Inflammatory macrophage treated with lipopolysaccharide for 4 hours (primary cell): ENCODE results near the gene DNAJC3.
A peak's percentile ranks its signal among the peaks of the same experiment; 100 is the strongest.
"Not testable (repeated sequence)": the region's sequence is repeated elsewhere in the genome, so short reads cannot be mapped to it uniquely, and the experiment has no call there.

ENCODE experiments used
- DNase-seq: peaks from one replicate; pipeline ENCODE4 v3.0.0-alpha.2; 2020

DNAJC3 gene

DNA sequence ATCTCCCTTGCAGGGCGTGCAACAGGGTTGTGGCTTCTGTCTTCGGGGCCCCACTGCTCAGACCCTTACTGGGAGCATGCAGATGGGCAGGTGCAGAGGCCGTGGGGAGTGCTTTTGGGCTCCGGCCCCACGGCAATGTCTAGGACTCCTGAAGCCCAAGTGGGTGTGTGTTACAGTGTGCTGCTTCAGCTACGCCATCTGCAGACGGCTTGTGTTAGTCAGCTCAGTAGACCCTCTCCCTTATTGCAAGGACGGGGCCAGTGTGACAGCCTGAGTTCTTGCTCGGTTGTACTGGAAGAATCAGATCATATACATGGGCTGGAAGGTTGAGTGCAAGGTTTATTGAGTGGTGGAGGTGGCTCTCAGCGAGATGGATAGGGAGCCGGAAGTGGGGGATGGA lies 39.3 kb downstream of the DNAJC3 start:
- no peak for DNase-seq

DNA sequence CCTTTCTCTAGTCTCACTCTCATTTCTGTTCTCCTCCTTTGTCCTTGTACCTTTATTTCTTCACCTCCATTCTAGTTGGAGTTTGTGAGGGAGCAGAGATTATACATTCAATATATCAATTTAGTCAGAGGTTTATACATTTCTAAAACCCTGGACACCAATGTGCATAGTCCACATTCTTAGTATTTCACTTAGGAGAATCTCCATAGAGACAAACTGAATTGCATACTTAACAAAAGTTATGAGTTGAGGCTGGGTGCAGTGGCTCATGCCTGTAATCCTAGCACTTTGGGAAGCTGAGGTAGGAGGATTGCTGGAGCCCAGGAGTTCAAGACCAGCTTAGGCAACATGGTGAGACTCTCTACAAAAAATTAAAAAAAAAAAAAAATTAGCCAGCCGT lies 45.3 kb downstream of the DNAJC3 start:
- DNase-seq, result no peak

DNA sequence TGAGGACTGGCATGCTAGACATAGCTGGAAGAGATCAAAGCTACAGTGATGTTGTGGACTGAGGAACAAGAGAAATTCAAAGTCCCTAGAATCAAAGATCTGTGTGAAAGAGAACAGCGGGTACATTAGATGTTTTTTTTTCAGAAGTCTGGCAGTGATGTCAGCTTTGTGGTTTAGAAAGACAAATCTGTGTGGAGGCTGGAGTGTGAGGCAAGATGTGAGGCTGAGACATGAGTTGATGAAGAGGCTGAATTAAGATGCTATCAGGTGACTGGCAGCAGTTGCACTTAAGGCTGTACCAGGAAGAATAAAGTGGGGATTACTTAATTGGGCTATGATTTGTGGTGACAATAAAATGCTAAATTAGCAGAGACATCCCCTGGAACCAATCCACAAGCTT lies 46.5 kb downstream of the DNAJC3 start:
- peak; percentile 73 for DNase-seq

DNA sequence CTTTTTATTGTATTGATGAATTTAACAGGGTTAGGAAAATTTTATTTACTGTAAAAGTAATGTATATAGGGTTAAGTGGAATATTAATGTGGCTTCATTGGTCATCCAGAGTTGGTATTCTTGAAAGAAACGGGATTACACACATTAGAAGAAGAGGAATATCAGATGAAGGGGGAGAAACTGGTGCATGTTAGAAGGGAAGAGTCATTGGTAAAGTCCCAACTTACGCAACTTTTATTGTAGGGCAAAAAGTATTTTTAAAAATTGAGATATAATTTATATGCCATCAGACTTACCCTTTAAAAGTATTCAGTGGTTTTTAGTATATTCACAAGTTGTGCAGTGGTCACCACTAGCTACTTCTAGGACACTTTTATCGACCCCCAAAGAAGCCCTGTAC lies 47.3 kb downstream of the DNAJC3 start:
- DNase-seq, result peak; percentile 67

DNA sequence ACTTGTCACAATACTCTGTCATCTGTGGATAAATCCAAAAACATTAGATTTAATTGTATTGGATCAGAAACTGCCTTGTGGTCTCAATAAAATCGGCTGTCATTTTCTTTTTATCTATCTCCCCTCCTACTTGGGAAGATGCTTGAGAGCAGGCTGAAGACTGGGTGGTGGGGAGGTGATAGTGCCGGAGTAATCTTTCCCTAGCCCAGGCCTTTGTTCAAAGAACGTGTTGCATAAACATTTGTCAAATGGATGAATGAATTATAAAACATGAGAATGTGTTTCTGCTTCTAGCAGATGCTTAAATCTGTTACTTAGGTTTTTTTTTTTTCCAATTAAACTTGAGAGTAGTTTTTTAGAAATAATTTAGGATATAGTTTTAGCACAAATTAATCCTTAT lies 49.9 kb downstream of the DNAJC3 start:
- DNase-seq, result no peak

DNA sequence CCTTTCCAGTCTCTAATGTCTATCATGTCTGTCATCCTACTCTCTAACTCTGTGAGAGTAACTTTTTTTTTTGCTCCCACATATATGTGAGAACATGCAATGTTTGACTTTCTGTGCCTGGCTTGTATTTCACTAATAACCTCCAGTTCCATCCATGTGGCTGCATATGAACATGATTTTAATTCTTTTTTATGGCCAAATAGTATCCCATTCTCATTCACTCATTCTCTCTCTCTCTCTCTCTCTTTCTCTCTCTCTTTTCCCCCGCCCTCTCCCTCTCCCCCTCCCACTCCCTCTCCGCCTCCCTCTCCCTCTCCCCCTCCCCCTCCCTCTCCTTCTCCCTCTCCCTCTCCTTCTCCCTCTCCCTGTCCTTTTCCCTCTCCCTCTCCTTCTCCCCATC lies 52.0 kb downstream of the DNAJC3 start:
- DNase-seq, result no peak

DNA sequence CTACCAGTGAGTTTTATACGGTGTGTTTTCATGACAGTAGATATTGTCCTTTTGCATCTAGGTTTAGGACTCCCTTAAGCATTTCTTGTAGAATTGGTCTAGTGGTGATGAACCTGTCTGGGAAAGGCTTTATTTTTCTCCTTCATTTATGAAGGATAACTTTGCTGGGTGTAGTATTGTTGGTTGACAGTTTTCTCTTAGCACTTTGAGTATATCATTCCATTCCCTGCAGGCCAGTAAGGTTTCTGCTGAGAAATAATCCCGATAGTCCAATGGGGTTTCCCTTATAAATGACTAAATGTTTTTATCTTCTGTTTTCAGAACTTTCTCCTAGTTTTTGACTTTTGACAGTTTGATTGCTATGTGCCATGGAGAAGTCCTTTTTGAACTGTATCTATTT lies 57.2 kb downstream of the DNAJC3 start:
- DNase-seq, result no peak

DNA sequence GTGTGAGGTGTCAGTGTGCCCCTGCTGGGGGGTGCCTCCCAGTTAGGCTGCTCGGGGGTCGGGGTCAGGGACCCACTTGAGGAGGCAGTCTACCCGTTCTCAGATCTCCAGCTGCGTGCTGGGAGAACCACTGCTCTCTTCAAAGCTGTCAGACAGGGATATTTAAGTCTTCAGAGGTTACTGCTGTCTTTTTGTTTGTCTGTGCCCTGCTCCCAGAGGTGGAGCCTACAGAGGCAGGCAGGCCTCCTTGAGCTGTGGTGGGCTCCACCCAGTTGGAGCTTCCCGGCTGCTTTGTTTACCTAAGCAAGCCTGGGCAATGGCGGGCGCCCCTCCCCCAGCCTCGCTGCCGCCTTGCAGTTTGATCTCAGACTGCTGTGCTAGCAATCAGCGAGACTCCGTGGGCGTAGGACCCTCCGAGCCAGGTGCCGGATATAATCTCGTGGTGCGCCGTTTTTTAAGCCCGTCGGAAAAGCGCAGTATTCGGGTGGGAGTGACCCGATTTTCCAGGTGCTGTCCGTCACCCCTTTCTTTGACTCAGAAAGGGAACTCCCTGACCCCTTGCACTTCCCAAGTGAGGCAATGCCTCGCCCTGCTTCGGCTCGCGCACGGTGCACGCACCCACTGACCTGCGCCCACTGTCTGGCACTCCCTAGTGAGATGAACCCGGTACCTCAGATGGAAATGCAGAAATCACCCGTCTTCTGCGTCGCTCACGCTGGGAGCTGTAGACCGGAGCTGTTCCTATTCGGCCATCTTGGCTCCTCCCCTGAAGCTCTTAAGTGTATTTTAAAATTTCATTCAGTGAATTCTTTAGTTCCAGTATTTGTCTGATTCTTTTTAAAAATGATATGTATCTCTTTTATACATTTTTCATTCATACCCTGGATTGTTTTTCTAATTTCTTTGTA lies 63.4 kb downstream of the DNAJC3 start:
- DNase-seq, result not testable (repeated sequence)

DNA sequence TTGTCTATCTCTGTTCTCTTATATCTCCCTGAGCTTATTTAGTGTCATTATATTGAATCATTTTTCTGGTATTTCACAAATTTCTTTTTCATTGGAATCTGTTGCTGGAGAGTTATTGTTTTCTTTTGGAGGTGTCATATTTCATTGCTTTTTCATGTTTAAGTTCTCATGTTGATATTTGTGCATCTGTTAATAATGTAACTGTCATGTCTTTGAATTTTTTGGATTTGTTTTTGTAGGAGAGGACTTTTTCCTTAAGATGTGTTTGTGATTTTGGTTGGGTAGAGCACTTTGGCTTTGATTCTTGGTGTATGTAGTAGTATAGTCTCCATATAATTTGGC lies 64.0 kb downstream of the DNAJC3 start:
- DNase-seq, result no peak

DNA sequence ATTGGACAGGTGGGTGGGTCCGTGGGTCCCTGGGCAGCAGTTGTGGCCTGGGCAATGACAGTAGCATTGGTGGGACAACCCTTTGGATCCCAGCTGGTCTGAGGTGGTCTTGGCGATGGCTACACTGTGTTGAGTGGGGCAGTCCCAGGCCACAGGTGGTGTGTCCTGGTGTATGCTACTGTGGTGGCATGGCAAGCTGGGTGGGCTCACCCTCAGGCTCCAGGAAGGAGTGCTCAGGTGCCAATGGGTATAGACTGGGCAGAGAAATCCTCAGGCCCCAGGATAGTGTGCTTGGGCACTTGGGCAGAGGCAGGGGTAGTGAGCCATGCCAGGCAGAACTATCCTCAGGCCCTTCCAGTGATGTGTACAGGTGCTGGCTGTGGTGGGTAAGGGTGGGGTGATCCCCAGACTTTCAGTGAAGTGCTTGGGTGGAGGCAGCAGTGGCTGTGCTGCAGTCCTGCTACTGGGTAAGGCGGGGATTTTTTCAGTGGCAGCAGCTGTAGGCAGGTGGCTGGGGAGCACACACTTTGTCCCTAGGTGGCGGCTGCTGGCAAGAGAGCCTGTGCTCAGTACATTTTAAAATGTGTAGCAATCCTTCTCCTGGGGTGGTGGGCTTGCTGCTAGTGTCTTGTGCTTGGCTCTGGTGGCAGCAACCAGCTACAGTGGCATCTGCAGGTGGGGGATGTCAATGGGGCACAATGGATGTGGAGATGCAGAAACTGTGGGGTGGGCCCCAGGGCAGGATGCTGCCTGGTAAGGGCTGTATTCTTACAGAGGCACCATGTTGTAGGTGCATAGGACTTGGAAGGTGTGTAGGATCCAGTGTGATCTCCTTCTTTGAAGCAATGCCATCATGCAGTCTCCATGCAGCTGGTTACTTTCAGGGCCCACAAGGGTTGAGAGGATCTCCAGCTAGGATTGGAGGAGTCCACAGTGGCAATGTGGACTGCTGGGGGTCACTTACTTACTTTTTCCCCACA lies 64.9 kb downstream of the DNAJC3 start:
- no peak for DNase-seq

DNA sequence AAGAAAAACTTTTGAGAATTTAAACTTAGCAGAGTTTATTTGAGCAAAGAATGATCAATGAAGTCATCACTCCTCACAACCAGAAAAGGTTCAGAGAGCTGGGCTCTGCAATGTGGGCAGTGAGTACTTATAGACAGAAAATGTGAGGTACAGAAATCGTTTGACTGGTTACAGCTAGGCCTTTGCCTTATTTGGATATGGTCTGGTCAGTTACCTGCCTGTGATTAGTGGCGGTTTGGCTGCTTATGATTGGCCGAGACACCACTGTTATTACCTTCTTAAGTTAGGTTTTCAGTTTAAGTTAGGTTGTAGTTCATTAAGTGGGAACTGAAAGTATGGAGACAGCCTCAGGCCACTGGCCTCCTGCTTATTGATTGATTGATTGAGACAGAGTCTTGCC lies 66.3 kb downstream of the DNAJC3 start:
- DNase-seq, result no peak

DNA sequence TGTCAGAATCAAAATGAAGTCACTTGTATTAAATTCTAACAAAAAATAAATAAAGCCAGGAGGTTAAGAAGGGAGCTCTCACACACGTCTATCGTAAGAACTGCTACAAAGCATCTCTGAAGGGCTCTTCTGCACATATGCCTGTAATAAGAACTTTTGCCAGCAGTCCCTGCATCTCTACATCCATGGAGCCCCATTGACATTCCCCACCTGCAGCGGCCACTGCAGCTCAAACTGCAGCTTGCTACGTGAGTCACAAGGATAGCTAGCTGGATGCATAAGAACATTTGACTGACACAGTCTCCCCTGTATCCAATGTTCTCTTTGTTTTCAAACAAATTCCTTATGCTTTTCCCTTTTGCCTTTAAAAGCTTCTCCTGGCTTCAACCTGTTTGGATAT lies 68.3 kb downstream of the DNAJC3 start:
- no peak for DNase-seq

DNA sequence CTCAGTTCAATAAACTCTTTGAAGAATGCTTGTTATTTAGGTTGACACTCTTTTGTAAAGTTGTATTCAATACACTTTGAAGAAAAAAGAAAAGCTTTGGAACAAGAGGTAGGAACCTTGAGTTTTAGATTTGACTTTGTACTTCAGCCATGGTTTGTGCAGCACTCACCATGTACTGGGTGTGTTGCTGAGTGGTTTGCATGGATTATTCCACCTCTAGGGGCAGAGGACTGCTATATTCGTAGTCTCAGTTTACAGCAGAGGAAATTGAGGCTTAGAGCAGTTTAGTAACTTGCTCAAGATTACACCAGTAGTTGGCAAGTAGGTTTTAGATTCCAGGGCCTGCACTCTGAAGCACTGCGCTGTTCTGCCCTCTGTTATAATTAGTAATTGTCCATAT lies 68.8 kb downstream of the DNAJC3 start:
- no peak for DNase-seq

DNA sequence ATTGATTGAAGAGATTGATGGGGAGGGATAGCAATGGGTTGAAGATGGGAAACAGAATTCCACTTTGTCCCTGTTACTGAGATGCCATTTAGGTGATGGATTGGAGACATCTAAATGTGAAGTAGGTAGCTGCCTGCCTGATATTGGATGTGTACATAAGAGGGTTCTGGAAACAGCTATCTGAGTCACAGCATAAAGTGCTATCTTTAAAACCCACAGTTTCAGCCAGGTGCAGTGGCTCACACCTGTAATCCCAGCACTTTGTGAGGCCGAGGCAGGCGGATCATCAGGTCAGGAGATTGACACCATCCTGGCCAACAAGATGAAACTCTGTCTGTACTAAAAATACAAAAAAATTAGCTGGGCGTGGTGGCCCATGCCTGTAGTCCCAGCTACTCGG lies 72.6 kb downstream of the DNAJC3 start:
- no peak for DNase-seq

DNA sequence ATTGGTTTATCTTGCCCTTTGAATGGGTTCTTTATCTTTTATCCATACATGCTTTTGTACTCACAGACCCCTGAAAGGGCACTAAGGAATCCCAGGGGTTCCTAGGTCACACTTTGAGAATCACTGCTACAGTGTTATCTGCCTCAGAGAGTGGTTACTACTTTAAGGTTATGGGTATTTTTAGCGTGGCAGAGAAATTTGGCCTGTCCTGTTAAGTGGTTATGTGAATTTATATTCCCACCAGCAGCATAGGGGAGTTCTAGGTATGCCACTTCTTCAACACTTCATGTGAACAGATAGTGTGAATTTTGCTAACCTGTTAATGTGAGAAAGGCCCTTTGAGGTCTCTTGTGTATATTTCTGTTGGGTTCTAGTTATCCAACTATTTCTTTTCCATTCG lies 75.7 kb downstream of the DNAJC3 start:
- no peak for DNase-seq

DNA sequence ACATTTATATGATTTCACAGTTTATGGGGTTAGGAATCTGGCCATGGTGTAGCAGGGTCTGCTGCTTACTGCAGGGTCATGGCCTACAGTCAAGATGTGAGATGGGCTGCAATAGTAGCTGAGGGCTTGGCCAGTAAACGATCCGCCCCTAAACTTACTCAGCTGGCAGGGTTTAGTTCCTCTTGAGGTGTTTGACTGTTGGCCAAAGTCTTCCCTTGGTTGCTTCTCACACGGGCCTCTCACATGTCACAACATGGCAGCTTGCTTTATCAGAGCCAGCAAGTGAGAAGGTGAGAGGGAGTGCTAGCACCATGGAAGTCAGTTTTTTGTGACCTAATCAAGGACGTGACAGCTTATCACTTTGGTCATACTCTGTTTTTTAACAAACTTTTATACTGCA lies 77.1 kb downstream of the DNAJC3 start:
- peak; percentile 15 for DNase-seq

DNA sequence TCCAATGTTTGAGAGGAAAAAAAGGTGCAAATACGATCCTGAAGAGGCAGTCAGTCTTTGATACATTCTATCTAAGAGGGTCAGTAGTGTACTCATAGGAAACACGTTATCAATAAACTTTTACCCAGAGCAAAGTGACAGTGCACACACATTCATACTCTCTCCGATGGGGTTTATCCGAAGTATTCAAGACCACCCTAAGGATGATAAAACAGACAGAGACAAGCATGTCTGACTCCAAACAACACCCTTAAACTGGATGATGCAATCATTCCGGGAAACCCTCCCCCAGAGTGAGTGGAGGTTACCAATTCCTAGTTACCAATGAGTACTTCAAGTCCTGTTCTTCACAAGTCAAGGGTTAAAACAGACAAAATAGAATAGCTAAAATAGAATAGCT lies 79.1 kb downstream of the DNAJC3 start:
- no peak for DNase-seq

DNA sequence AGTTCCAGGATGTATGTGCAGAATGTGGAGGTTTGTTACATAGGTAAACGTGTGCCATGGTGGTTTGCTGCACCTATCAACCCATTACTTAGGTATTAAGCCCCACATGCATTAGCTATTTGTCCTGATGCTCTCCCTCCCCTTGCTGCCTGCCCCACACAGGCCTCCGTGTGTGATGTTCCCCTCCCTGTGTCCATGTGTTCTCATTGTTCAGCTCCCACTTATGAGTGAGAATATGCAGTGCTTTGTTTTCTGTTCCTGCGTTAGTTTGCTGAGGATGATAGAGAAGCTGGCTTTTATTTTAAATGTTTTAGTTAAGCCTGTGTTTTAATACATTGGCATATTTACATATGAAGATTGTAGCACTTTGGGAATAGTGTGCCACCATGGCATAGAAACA lies 85.7 kb downstream of the DNAJC3 start:
- not testable (repeated sequence) for DNase-seq

DNA sequence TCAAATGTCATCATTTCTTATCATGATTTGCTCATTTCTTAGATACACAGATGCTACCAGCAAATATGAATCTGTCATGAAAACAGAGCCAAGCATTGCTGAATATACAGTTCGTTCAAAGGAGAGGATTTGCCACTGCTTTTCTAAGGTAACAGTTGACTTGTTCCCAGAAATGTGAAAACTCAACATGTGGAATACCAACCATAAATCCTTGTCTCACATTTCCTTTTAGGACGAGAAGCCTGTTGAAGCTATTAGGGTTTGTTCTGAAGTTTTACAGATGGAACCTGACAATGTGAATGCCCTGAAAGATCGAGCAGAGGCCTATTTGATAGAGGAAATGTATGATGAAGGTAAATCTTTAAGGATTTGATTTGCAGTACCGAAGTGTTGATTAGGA lies 86.7 kb downstream of the DNAJC3 start:
- DNase-seq, result no peak

DNA sequence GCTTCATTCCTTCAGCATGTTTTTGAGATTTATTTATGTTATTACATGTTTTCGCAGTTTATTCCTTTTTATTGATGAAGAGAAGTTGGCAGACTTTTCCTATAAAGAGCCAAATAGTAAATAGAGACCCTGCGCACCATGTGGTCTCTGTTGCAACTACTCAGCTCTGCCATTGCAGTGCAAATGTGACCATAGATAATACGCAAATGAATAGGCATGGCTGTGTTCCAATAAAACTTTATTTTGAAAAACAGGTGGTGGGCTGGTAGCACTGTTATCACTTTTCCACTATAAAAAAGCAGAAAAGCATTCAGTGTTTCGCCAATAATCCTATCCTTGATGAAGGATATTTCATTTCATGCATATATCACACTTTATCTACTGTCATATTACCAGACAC lies 95.0 kb downstream of the DNAJC3 start:
- DNase-seq, result no peak

DNA sequence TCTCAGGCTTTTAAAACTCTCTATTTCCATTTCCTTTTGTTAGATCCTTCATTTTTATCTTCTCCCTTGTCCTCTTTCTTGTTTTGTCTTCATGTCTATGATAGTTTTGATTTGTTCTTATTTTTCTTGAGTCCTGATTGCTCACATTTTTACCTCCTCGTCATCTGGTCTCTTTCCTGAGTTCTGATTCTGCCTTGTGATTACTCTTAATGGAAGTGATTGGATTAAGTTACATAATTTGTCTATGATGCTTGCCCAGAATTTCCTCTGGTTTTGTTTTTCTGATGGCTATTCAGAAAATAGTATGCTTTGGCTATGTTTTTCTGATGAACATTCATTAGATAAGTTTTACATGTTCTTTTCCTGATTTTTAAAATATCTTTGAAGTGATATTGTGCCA lies 102.6 kb downstream of the DNAJC3 start:
- no peak for DNase-seq

DNA sequence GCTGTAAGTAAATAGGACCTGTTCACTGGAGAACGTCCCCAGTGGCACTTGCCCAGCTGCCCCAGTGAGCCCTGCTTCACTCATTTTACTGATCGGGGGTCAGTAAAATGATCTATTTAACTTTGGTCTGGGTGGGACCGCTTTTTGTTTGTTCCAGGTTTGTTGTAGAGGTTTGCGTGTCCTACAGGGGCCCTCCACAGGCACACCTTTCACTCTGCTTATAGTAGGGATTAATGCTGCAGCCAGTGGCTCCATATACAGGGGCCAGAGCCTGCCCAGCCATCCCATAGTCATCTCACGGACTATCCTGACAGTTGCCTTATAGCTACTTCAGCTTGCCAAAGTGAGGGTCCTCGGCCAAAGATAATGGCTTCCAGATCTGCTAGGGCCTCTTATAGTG lies 104.1 kb downstream of the DNAJC3 start:
- DNase-seq, result no peak

DNA sequence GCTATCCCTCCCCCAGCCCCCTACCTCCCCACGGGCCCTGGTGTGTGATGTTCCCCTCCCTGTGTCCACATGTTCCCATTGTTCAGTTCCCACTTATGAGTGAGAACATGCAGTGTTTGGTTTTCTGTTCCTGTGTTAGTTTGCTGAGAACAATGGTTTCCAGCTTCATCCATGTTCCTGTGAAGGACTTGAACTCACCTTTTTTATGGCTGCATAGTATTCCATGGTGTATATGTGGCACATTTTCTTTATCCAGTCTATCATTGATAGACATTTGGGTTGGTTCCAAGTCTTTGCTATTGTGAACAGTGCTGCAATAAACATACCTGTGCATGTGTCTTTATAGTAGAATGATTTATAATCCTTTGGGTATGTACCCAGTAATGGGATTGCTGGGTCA lies 105.0 kb downstream of the DNAJC3 start:
- not testable (repeated sequence) for DNase-seq

DNA sequence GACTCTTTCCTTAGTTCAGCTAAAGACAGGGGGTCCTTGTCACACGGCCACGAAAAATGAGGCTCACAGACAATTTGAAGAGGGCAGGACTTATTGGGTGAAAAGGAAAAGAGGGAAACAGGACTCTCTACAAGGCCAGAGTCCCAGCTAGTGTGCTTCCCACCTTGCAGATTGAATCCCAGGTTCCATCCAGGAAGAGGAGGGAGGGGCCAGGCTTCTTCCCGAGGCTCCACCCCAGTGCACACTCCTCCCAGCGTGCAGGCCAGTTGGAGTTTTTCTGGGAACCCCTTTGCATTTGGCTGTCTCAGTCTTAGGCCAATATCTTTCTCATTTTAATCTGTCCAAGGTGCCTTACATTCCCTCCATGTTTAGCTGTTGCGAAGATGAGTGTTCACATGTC lies 106.8 kb downstream of the DNAJC3 start:
- no peak for DNase-seq
